Measurements from ENCODE around the gene CCL26. TPM values are rescaled to one million over a fixed set of nuclear protein-coding genes. Genes with fewer than 3 reads are reported as not detected.
A peak's percentile ranks its signal among the peaks of the same experiment; 100 is the strongest.

The CCL26 gene
- 28.4 and 33.9 TPM in 2 replicates for total RNA-seq (2014; rRNA removed; shearing (Covaris generic))

DNA sequence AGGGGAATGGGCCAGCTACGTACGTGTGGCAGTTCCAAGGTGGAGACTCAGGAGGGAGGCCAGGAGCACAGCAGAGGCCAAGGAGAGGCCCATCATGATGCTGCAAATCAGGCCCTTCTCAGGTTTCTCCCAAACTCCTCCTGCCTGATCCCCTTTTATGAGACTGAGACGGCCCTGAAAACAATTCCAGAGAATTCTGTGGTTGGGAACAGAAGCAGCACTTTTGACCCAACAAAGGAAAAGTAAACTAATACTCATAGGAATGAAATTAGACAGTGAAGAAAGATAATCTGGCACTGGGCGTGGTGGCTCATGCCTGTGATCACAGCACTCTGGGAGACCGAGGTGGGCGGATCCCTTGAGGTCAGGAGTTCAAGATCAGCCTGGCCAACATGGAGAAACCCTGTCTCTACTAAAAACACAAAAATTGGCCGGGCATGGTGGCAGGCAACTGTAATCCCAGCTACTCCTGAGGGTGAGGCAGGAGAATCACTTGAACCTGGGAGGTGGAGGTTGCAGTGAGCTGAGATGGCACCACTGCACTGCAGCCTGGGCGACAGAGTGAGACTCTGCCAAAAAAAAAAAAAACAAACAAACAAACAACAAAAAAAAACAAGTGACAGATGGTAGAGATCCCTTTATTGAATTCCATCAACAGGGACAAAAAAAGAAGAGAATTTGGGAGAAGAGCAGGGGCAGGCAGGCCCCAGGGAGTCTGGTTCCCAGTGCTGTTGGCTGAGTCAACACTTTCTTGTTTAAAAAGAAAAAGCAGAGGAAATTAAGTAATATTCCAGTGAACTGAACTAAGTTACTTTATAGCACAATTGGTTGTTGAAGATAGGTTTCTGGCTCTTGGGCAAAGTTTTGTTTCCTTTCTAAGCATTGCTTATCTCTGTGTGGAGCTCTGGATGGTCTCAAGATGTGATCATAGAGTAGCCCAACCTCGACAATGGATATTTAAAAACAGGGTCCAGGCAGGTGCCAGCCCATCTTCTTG, at the start of gene CCL26:
Gene CCL26 (minus strand): TSS at position 131 of the 997 bp plus-strand sequence. CDS start 35 bp downstream, at position 96.
- DNase-seq (ENCODE audit: low read depth) = peak; percentile 94

DNA sequence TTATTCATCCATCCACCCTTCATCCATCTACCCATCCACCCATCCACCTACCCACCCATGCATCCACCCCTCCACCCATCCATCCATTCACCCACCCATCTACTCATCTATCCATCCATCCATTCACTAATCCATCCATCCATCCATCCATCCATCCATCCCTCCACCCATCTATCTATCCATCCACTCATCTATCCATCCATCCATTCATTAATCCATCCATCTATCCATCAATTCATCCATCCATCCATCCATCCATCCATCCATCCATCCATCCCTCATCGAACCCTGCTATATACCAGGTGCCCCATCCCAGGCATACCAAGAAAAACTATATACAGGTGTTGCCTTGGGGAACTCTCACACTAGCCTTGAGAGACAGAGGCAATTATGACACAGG, 48.7 kb upstream of the CCL26 start:
- DNase-seq (ENCODE audit: low read depth) = no peak

- no peak for DNase-seq (ENCODE audit: low read depth)
Measured at GRCh38 chr7:75819711-75820110, 47.7 kb upstream of the CCL26 start.

GRCh38 chr7:75818472-75818871, 46.5 kb upstream of the CCL26 start:
- no peak for DNase-seq (ENCODE audit: low read depth)

DNA sequence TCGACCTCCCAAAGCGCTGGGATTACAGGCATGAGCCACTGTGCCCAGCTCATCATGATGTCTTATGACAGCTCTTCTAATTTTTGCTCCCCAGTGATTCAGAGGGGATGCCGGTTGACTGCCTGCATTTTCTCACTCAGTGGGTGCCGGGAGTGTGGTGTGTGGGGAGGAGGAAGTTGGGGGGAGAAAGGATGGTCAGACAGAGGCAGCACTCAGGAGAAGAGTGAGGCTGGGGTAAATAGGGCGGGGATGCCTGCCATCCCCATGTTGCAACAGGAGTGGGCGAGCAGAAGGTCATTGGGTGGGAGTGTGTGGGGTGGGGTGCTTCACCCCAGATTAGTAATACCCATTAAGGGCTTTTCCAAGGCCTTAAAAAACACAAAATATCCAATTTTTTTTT, 45.1 kb upstream of the CCL26 start:
- DNase-seq (ENCODE audit: low read depth) = no peak

DNA sequence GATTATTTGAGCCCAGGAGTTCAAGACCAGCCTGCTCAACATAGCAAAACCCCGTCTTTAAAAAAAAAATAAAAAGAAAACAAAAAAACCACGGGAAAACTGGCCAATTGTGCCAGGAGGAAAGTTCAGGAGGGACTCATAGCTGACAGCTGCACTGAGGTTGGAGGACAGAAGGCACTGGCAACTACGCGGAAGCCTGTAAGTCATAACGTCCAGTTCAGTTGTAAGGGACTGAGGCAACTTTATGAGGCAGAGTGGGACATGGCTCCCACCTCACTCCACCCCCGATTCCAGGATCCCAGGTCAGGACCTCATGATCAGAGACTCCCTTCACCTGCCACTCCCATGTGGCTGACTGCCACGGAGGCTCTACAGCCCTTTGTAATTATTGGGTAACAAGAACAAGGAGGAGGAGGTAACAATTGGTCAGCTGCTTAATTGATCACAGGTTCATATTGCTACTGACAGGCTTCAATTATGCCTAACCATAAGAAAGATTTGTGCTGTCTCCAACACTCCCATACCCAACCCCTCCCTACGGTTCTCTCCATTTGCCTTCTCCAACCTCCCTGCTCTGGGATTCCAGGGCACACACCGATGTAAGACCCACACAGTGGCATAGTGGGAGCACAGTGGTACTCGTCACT, 43.5 kb upstream of the CCL26 start:
- DNase-seq (ENCODE audit: low read depth) = no peak

GRCh38 chr7:75814407-75814947, 42.5 kb upstream of the CCL26 start:
- peak; percentile 77 for DNase-seq (ENCODE audit: low read depth)

DNA sequence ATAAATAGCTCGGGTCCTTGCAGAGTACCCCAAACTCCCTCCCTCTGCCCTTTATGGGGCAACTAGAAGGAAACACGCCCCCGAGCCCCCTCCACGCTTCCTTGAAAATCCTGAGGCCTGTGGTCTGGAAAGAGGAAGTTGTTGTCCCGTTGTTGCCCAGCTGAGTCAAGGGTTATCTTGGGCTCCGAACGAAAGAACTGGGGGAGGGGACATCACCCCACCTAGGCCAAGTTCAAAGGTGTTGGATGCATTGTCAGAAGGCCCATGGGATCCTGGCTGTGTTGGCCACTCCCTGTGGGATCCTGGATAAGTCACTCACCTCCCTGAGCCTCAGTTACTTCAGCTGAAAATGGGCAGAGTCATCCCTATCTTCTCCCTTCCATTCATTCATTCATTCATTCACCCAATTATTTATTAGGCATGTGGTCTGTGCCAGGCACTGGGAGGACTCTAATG, 41.8 kb upstream of the CCL26 start, which contains the start of gene CCL24:
Gene CCL24 (minus strand): TSS at position 26 of the 456 bp plus-strand sequence. CDS start 91 bp downstream, outside the sequence.
- no peak for DNase-seq (ENCODE audit: low read depth)

DNA sequence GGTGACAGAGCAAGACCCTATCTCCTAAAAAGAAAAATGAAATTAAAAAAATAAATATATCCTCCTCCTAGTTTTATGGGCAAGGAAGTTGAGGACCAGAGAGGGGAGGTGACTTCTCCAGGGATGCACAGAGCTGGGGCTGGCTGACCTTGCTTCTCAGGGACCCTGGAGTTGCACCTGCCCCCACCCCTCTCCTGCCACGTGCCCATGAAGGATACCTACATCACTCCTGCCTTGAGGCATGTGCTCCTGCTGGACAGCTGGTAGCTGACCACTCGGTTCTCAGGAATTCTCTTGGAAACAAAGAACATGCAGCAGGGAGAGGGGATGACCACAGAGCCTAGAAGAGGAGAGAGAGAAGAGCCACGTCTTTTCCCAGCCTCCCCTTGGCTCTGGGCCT, 41.1 kb upstream of the CCL26 start:
- peak; percentile 36 for DNase-seq (ENCODE audit: low read depth)

DNA sequence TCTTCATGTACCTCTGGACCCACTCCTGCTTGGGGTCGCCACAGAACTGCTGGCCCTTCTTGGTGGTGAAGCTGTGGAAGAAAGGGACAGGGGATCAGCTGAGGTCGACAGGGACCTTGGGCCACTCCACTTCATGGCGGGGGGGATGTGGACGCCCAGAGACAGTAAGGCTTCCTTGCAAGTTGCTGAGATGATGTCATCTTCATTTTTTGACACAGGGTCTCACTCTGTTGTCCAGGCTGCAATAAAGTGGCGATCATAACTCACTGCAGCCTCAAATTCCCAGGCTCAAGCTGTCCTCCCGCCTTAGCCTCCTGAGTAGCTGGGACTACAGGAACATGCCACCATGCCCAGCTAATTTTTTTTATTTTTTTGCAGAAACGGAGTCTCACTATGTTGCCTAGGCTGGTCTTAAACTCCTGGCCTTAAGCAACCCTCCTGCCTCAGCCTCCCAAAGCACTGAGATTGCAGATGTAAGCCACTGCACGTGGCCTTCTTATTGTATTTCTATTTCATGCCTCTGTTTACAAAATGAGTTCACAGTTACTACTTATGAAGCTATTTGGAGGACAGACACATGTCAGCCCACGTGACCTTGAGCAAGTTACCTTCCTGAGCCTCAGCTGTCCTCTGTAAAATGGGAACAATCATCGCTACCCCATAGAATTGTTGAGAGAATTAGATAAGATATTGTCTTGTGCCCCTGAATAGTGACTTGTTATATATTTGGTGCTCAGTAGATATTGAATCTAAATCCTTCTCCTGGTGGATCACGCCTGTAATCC, 40.1 kb upstream of the CCL26 start:
- no peak for DNase-seq (ENCODE audit: low read depth)

DNA sequence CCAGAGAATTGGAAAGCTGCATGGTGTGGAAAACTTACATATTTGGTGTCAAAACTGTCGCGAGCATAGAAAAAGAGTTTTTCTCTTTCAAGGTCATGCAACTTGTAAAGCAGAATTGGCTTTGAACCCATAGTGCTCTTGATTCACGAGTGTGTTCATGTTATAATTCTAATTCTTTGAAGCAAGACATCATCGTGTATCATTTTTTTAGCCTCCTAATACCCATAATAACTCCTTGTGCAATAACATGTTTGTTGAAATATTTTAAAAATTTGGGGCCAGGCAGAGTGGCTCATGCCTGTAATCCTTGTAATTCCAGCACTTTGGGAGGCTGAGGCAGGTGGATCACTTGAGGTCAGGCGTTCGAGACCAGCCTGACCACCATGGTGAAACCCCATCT, 37.4 kb upstream of the CCL26 start:
- DNase-seq (ENCODE audit: low read depth) = no peak

DNA sequence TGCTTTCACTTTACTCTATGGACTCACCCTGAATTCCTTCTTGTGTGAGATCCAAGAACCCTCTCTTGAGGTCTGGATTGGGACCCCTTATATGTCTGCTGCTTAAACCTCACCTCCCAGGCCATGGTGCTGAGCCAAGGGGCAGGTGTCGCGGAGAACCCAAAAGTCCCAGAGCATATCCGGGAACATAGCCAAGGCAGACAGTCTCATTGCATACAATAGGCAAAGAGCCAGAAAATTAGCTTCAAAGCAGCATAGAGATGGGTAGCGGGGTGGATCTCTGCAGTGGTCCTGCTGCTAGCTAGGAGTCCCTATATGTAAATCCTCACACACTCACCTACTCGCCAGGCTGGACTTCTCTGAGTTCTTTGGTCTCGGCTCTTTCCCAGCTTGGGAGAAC, 36.1 kb upstream of the CCL26 start:
- no peak for DNase-seq (ENCODE audit: low read depth)

DNA sequence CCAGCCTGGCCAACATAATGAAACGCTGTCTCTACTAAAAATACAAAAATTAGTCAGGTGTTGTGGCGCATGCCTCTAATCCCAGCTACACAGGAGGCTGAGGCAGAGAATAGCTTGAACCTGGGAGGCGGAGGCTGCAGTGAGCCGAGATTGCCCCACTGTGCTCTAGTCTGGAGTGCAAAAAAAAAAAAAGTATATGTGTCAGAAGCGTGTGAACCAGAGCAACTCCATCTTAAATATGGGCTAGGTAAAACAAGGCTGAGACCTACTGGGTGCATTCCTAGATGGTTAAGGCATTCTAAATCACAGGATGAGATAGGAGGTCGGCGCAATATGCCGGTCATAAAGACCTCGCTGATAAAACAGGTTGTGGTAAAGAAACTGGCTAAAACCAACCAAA, 35.4 kb upstream of the CCL26 start:
- no peak for DNase-seq (ENCODE audit: low read depth)

DNA sequence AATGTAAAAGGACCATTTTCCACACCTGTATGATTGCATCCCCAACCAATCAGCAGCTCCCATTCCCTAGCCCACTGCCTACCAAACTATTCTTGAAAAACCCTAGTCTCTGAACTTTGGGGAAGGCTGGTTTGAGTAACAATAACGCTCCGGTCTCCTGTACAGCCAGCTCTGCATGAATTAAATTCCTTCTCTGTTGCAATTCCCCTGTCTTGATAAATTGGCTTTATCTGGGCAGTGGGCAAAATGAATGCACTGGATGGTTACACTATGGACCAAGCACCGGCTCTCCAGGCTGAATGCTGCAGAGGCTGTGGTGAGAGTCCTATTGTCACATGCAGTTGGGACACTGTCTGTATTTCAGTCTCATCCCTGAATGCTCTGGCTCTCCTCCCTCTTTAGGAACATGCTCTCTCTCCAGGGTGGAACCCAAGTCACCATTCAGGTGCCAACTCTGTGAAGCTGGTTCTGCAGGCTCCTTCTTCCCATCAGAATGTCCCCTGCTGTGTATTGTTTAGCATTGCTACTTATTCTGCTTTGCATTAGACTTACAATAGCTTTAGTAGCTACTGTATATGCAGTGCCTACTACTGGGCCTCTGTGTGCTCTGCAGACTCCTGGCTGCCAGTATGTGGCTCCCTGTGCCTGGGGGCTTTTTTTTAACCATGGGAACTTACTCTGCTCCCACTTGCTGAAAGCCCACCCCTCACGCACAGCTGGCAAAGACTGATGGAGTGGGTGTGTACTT, 34.7 kb upstream of the CCL26 start:
- no peak for DNase-seq (ENCODE audit: low read depth)

DNA sequence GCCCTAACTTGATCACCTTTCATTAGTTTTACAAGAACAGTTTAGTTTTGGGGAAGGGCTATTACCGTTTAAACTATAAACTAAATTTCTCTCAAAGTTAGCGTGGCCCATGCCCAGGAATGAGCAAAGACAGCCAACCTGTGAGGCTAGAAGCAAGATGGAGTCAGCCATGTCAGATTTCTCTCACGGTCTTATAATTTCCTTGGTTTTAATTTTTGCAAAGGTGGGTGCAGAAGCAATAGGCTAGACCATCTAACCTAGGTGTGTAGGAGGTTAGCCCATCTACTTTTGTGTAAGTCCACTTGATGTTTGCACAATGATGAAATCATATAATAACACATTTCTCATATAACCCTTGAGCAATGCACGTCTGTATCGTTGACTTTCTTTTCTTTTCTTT, 32.7 kb upstream of the CCL26 start:
- no peak for DNase-seq (ENCODE audit: low read depth)

DNA sequence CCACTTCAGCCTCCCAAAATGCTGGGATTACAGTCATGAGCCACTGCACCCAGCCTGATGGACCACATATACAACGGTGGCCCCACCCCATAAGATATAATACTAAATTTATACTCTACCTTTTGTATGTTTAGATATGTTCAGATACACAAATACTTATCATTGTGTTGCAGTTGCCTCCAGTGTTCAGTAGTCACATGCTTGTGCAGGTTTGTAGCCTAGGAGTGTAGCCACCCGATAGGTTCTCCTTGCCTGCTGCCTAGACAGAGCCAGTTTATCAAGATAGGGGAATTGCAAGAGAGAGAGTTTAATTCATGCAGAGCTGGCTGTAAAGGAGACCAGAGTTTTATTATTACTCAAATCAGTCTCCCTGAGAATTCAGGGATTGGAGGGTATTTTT, 32.0 kb upstream of the CCL26 start:
- no peak for DNase-seq (ENCODE audit: low read depth)

GRCh38 chr7:75802552-75802821, 30.5 kb upstream of the CCL26 start:
- no peak for DNase-seq (ENCODE audit: low read depth)

DNA sequence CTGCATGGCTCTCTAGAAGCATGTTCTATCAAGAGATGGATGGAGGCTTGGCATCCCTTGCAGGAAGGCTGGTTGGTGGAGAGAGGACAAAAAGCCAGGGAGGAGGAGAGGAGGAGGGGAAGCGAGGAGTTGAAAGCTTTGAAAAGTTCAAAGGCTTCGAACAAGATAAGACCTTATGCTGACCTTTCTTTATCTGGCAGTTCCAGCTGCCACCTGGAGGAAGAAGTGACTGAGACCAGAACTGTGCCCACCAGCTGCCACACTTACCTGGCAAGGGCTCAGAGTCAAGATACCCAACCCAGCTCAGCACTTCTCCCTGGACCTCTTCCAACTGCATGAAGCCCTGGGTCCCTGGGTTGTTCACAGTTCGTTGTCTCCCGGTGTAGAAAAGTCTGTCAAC, 26.8 kb upstream of the CCL26 start:
- DNase-seq (ENCODE audit: low read depth) = no peak

DNA sequence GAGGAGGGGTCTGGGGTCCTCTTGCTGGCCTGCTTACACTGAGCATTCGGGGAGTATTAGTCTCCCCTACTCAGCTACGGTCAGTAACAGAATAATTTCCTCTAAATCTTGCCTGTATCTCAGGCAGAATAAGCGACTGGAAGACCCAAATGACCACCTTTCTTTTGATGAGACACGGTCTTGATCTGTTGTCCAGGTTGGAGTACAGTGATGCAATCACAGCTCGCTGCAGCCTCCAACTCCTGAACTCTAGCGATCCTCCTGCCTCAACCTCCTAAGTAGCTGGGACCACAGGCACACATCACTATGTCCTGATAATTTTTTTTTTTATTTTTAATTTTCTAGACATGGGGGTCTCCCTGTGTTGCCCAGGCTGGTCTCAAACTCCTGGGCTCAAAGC, 24.4 kb upstream of the CCL26 start:
- no peak for DNase-seq (ENCODE audit: low read depth)

- no peak for DNase-seq (ENCODE audit: low read depth)
Measured at GRCh38 chr7:75795831-75796285, 23.8 kb upstream of the CCL26 start.

GRCh38 chr7:75793676-75794075, 21.7 kb upstream of the CCL26 start:
- DNase-seq (ENCODE audit: low read depth) = no peak

All from M059J (cell line).